Progenitor cell of endocrine pancreas (in vitro differentiated cells): ENCODE measurements around the gene NPFFR1. TPM values are rescaled to one million over a fixed set of nuclear protein-coding genes. Genes with fewer than 3 reads are reported as not detected.

Experiments used
- DNase-seq: peaks from one replicate; pipeline ENCODE4 v3.0.0; 2021; ENCODE audit warnings: low spot score; ENCODE audit not compliant: unreplicated experiment
- H3K27ac Mint-ChIP-seq: 2 replicates; pipeline ENCODE4 v1.8.0; 2021; ENCODE audit warnings: mild to moderate bottlenecking, moderate library complexity, mixed read lengths
- H3K27me3 Mint-ChIP-seq: 2 replicates; pipeline ENCODE4 v1.8.0; 2021; ENCODE audit warnings: mixed read lengths
- H3K36me3 Mint-ChIP-seq: 2 replicates; pipeline ENCODE4 v1.8.0; 2022; ENCODE audit warnings: mixed read lengths; ENCODE audit not compliant: insufficient read depth
- H3K4me1 Mint-ChIP-seq: 2 replicates; pipeline ENCODE4 v1.8.0; 2021; ENCODE audit warnings: low read depth, mixed read lengths
- H3K4me3 Mint-ChIP-seq: 2 replicates; pipeline ENCODE4 v1.8.0; 2021; ENCODE audit warnings: low read depth, mild to moderate bottlenecking, moderate library complexity, mixed read lengths
- H3K9me3 Mint-ChIP-seq: 2 replicates; pipeline ENCODE4 v1.8.0; 2021; ENCODE audit warnings: low read depth, mixed read lengths
- total RNA-seq: library from RNA; stranded (reverse); gene quantifications from 2 replicates; pipeline ENCODE4 v1.2.1, GENCODE V29; 2021
- TF ChIP-seq, protein P1 (sequence below): fragments of 200-600 bp; sonication (generic); IDR thresholded peaks from one replicate; pipeline ENCODE4 v1.5.0; 2021; ENCODE audit warnings: antibody characterized with exemption, mild to moderate bottlenecking; ENCODE audit not compliant: unreplicated experiment

NPFFR1 gene
- total RNA-seq, 1 donor from 2014 or later, result not detected

DNA sequence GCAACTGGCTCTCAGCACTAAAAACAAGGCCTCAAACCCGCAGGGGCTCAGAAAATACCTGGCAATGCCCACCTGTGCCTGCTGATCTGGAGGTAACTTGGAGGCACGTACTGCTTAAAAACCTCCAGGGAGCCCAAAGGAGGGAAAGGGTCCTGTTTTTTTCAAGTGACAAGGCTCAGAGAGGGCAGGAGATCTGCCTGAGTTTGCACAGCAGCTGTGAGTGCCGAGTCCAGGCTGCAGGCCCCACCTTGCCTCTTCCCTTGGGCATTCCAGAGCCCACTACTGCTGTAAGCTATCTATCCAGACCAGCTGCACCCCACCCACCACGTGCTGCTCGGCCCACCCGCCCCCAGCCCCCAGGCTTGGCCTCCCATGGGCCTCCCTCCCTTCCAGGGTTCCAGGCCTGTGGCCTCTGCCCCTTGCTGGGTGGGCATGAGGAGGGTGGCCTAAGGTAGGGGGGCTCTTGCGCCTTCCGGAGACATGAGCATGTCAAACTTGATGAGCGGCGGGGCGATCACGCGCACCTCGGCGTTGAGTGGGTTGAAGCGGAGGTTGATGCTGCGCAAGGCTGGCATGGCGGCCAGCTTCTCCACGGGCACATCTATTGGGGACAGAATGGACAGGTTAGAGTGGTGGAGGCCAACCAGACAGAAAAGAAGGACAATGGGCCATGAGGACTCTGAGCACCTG, 17.2 kb upstream of the NPFFR1 start:
- H3K4me1 Mint-ChIP-seq, result no peaks in the 10 kb centered on the region

DNA sequence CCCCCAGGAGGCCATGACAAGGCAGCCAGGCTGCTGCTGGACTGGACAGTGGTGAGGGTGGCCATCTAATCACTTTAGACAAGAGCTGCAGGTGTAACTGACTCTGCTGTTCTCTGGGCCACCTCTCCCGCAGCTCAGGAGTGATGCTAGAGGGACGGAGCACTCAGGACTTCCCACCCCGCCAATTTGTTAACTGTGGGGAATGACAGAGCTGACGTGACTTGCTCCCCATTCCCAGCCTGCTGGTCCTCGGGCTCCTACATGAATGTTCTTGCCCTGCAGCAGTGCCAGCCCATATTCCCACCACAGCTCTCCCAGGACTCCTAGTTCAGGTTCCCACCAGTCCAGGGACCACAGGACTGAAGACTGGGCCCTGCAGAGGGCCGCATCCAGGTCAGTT, 16.7 kb upstream of the NPFFR1 start:
- Mint-ChIP-seq H3K9me3 (no peaks in the 10 kb centered on the region), H3K4me1 (no peaks in the 10 kb centered on the region), H3K27me3 (no peaks in the 10 kb centered on the region), H3K4me3 (no peak overlapping the region), H3K36me3 (no peaks in the 10 kb centered on the region), H3K27ac (no peak overlapping the region)
- TF ChIP-seq, protein P1, sequence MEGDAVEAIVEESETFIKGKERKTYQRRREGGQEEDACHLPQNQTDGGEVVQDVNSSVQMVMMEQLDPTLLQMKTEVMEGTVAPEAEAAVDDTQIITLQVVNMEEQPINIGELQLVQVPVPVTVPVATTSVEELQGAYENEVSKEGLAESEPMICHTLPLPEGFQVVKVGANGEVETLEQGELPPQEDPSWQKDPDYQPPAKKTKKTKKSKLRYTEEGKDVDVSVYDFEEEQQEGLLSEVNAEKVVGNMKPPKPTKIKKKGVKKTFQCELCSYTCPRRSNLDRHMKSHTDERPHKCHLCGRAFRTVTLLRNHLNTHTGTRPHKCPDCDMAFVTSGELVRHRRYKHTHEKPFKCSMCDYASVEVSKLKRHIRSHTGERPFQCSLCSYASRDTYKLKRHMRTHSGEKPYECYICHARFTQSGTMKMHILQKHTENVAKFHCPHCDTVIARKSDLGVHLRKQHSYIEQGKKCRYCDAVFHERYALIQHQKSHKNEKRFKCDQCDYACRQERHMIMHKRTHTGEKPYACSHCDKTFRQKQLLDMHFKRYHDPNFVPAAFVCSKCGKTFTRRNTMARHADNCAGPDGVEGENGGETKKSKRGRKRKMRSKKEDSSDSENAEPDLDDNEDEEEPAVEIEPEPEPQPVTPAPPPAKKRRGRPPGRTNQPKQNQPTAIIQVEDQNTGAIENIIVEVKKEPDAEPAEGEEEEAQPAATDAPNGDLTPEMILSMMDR, result no peak
- DNase-seq, result no peak

More for the DNA sequence above, 17.2 kb upstream of the NPFFR1 start:
- no peak for DNase-seq
- TF ChIP-seq, protein P1, result no peak
- Mint-ChIP-seq H3K27me3 (no peaks in the 10 kb centered on the region), H3K4me3 (no peak overlapping the region), H3K27ac (no peak overlapping the region), H3K9me3 (no peaks in the 10 kb centered on the region), H3K36me3 (no peaks in the 10 kb centered on the region)

DNA sequence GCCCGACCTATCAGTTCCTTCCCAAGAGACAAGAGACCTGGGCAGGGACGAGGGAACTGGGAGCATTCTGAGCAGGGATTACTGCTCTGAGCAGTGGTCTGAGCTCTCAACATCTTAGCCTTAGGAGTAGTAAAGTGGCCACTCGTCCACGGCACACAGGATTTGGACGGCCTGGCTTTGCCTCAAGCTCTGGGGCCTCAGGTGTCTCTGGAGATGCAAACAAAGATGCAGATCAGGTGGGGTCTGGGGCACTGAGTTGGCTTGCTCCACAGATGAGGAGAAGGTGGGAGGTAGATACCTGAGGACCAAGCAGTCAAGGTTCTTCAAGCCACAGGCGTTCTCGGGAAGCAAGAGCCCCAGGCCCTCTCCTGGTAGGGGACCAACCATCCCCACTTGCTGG, 16.1 kb upstream of the NPFFR1 start:
- DNase-seq, result no peak
- peaks cover under 1% of the 10 kb centered on the region for H3K27me3 Mint-ChIP-seq
- H3K4me3 Mint-ChIP-seq, result no peak overlapping the region
- no peaks in the 10 kb centered on the region for H3K4me1 Mint-ChIP-seq
- TF ChIP-seq, protein P1, result no peak
- H3K36me3 Mint-ChIP-seq, result no peaks in the 10 kb centered on the region
- H3K9me3 Mint-ChIP-seq, result no peaks in the 10 kb centered on the region
- no peak overlapping the region for H3K27ac Mint-ChIP-seq

DNA sequence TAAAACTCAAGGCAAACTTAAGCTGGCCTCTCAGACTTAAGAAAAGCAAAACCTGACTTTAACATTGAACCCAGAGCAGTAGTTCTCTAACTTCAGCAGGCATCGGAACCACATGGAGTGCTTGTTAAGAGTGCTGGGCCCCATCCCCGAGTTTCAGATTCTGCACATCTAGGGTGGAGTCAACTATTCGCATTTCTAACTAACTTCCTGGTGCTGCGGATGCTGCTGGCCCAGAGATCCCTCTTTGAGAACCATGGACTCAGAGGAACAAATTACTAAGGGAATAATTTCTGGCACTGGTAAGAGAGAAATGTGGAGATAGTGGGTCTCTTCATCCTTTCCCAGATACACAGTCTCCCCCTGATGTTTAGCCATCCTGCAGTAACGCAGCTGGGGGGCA, 14.6 kb upstream of the NPFFR1 start:
- Mint-ChIP-seq H3K4me1 (peaks cover 1% of the 10 kb centered on the region), H3K27ac (no peak overlapping the region)
- no peak for DNase-seq

DNA sequence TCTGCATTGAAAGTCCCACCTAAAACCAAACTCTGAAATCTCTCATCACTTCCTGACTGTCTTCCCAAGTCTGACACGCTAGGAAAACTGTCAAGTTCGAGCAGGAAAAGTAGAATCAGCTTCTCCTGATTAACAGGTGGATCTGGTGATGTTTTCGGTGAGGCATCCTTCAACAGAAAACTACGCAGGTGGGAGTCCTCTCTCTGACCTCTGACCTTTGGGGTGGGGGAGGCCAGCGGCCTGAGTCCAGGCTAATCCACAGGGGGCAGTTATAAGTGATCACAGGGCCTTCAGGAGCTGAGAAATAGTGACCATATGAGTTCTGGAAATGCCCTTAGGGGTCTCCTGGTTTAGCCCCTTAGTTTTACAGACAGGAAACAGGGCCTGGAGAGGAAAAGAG, 13.4 kb upstream of the NPFFR1 start:
- DNase-seq, result no peak
- H3K4me1 Mint-ChIP-seq, result peaks cover 3% of the 10 kb centered on the region
- no peak overlapping the region for H3K4me3 Mint-ChIP-seq
- H3K36me3 Mint-ChIP-seq, result no peaks in the 10 kb centered on the region
- H3K27ac Mint-ChIP-seq, result no peak overlapping the region
- no peaks in the 10 kb centered on the region for H3K9me3 Mint-ChIP-seq
- H3K27me3 Mint-ChIP-seq, result peaks cover 8% of the 10 kb centered on the region
- TF ChIP-seq, protein P1, result no peak

More for the DNA sequence above, 14.6 kb upstream of the NPFFR1 start:
- Mint-ChIP-seq H3K27me3 (peaks cover 5% of the 10 kb centered on the region), H3K9me3 (no peaks in the 10 kb centered on the region), H3K36me3 (no peaks in the 10 kb centered on the region), H3K4me3 (no peak overlapping the region)
- TF ChIP-seq, protein P1, result no peak
